Raji (cell line): ENCODE measurements around the gene SERPINA5.

Experiments
- POLR2A ChIP-seq: IDR thresholded peaks from 2 replicates; pipeline ENCODE4 v1.6.1; 2011; ENCODE audit warnings: low read depth, low read length, control low read depth; ENCODE audit not compliant: insufficient read depth

SERPINA5 gene

GRCh38 chr14:94562022-94562421 lies 19.2 kb upstream of the SERPINA5 start:
- TF ChIP-seq POLR2A, result no peak

- no peak for TF ChIP-seq POLR2A
These were observed 18.0 kb upstream of the SERPINA5 start for GRCh38 chr14:94562941-94563883.

GRCh38 chr14:94564381-94564780 lies 16.8 kb upstream of the SERPINA5 start:
- no peak for TF ChIP-seq POLR2A

- no peak for TF ChIP-seq POLR2A
These were observed 13.0 kb upstream of the SERPINA5 start for GRCh38 chr14:94568186-94568585.

GRCh38 chr14:94569381-94570001 lies 11.7 kb upstream of the SERPINA5 start:
- no peak for TF ChIP-seq POLR2A

GRCh38 chr14:94570002-94570400 lies 11.2 kb upstream of the SERPINA5 start:
- no peak for TF ChIP-seq POLR2A

GRCh38 chr14:94570440-94570839 lies 10.8 kb upstream of the SERPINA5 start:
- TF ChIP-seq POLR2A, result no peak

GRCh38 chr14:94571395-94571794 lies 9.8 kb upstream of the SERPINA5 start:
- TF ChIP-seq POLR2A, result no peak

- no peak for TF ChIP-seq POLR2A
These were observed 9.3 kb upstream of the SERPINA5 start for GRCh38 chr14:94571950-94572349.

GRCh38 chr14:94572637-94573303 lies 8.5 kb upstream of the SERPINA5 start:
- TF ChIP-seq POLR2A, result no peak

GRCh38 chr14:94573475-94574277 lies 7.5 kb upstream of the SERPINA5 start:
- no peak for TF ChIP-seq POLR2A

- no peak for TF ChIP-seq POLR2A
These were observed 6.9 kb upstream of the SERPINA5 start for GRCh38 chr14:94574336-94574735.

GRCh38 chr14:94575730-94576585 lies 5.3 kb upstream of the SERPINA5 start:
- no peak for TF ChIP-seq POLR2A

- TF ChIP-seq POLR2A, result no peak
These were observed 2.5 kb upstream of the SERPINA5 start for GRCh38 chr14:94578712-94579111.
